Measurements from ENCODE around the gene ATP1B2.

ATP1B2 gene

DNA sequence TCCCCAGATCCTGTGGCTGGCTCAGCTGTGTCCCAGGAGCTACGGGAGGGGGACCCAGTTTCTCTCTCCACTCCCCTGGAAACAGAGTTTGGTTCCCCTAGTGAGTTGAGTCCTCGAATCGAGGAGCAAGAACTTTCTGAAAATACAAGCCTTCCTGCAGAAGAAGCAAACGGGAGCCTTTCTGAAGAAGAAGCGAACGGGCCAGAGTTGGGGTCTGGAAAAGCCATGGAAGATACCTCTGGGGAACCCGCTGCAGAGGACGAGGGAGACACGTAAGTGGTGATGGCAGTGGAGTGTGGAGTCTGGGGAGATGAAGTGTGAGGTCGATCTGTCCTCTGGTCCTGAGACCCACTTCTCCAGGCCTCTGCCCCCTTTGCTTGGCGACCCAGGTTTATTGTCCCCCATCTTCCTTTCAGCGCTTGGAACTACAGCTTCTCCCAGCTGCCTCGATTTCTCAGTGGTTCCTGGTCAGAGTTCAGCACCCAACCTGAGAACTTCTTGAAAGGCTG, 38.1 kb downstream of the ATP1B2 start:
- H3K9ac ChIP-seq (ENCODE audit: low read length): peak overlapping the region; percentile 84
- no peaks in the 10 kb centered on the region for H3K9me3 ChIP-seq (ENCODE audit: control insufficient read depth, low read length)
- no peaks in the 10 kb centered on the region for H3K36me3 ChIP-seq (ENCODE audit: control insufficient read depth, insufficient read depth, low read length)
- H3K27me3 ChIP-seq (ENCODE audit: control insufficient read depth, insufficient read depth, low read length): no peaks in the 10 kb centered on the region
- peak overlapping the region; percentile 97 for H3K4me3 ChIP-seq (ENCODE audit: low read length)
- H3K4me1 ChIP-seq (ENCODE audit: control insufficient read depth, insufficient read depth, low read length): peaks cover 10% of the 10 kb centered on the region

DNA sequence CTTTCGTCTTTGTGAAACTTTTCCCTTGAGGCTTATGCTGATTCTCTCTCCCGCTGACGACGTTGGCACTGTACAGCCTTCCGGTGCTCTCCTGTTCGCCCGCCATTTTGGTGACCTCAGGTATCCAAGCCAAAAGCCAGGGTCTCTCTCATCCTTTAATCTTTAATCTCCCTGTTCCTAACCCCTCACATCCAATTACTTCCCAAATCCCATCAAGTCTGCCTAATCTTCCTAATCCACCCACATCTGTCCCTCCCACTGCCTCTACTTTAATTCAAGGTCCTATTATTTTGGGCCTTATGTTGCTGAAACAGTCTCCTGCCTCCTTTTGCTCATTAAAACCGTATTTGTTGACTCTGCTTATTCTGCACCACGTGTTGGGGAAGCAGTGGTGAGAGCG, 44.9 kb downstream of the ATP1B2 start:
- Histone ChIP-seq H3K9ac (ENCODE audit: low read length) (no peak overlapping the region), H3K27me3 (ENCODE audit: control insufficient read depth, insufficient read depth, low read length) (no peaks in the 10 kb centered on the region), H3K4me3 (ENCODE audit: low read length) (no peak overlapping the region), H3K36me3 (ENCODE audit: control insufficient read depth, insufficient read depth, low read length) (no peaks in the 10 kb centered on the region), H3K4me1 (ENCODE audit: control insufficient read depth, insufficient read depth, low read length) (no peaks in the 10 kb centered on the region), H3K9me3 (ENCODE audit: control insufficient read depth, low read length) (no peaks in the 10 kb centered on the region)

DNA sequence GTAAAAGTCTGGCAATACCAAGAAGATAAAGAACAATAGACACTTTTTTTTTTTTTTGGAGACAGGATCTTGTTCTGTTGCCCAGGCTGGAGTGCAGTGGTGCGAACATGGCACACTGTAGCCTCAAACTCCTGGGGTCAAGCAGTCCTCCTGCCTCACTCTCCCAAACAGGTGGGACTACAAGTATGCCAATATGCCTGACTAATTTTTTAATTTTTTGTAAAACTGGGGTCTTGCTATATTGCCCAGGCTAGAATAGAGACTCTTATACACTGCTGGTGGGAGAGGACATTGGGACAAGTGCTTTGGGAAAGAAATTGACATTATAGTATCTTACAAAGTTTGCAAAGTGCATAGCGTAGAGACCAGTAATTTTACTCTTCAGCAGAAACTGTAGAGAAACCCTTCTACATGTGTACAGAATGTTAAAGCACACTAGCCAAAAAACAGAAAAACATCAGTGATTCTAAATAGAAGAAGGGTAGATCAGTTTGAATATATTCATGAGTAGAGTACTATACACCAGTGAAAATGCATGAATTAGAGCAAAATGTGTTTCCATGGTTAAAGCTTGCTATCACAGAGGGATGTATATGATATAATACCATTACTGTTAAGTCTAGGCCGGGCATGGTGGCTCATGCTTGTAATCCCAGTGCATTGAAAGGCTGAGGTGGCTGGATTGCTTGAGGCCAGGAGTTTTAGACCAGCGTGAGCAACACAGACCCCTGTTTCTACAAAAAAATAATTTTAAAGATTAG, 47.3 kb downstream of the ATP1B2 start:
- no peak overlapping the region for H3K4me3 ChIP-seq (ENCODE audit: low read length)
- H3K27me3 ChIP-seq (ENCODE audit: control insufficient read depth, insufficient read depth, low read length): no peaks in the 10 kb centered on the region
- H3K36me3 ChIP-seq (ENCODE audit: control insufficient read depth, insufficient read depth, low read length): no peaks in the 10 kb centered on the region
- no peak overlapping the region for H3K9ac ChIP-seq (ENCODE audit: low read length)
- H3K9me3 ChIP-seq (ENCODE audit: control insufficient read depth, low read length): no peaks in the 10 kb centered on the region
- no peaks in the 10 kb centered on the region for H3K4me1 ChIP-seq (ENCODE audit: control insufficient read depth, insufficient read depth, low read length)

DNA sequence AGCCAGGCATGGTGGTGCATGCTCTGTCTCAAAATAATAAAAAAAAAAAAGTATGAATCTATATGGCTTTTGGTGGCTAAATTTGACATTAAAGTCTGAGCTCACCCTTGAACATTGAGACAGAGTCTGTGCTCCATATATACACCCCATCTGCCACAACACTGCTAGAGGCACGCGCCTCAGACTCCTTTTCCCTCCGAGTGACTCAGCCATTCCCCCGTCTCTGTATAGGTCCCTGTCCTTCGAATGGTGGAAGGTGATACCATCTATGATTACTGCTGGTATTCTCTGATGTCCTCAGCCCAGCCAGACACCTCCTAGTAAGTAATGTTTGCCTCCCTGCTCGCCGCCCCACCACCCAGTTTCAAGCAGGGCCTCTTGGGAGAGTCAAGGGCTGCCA, 49.8 kb downstream of the ATP1B2 start:
- no peaks in the 10 kb centered on the region for H3K36me3 ChIP-seq (ENCODE audit: control insufficient read depth, insufficient read depth, low read length)
- no peaks in the 10 kb centered on the region for H3K9me3 ChIP-seq (ENCODE audit: control insufficient read depth, low read length)
- H3K4me3 ChIP-seq (ENCODE audit: low read length): no peak overlapping the region
- H3K4me1 ChIP-seq (ENCODE audit: control insufficient read depth, insufficient read depth, low read length): peaks cover 6% of the 10 kb centered on the region
- H3K27me3 ChIP-seq (ENCODE audit: control insufficient read depth, insufficient read depth, low read length): peaks cover 19% of the 10 kb centered on the region
- no peak overlapping the region for H3K9ac ChIP-seq (ENCODE audit: low read length)

DNA sequence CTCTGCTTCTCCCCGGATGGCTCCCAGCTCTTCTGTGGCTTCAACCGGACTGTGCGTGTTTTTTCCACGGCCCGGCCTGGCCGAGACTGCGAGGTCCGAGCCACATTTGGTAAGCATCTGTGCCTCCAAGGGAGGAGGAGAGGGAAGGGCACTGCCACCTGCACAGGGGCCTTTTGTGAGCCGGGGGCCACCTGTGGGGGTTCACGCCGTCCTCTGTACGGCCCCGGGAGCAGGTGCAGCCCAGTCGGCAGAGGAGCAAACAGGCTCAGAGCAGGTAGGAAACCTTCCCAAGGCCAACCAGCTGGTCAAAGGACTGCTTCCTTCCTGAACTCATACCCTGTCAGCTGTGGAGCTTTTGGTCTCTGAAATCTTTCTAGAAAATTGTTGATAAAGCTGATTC, 51.0 kb downstream of the ATP1B2 start:
- H3K4me1 ChIP-seq (ENCODE audit: control insufficient read depth, insufficient read depth, low read length): peaks cover 6% of the 10 kb centered on the region
- no peak overlapping the region for H3K9ac ChIP-seq (ENCODE audit: low read length)
- no peaks in the 10 kb centered on the region for H3K36me3 ChIP-seq (ENCODE audit: control insufficient read depth, insufficient read depth, low read length)
- H3K4me3 ChIP-seq (ENCODE audit: low read length): no peak overlapping the region
- no peaks in the 10 kb centered on the region for H3K9me3 ChIP-seq (ENCODE audit: control insufficient read depth, low read length)
- peaks cover 31% of the 10 kb centered on the region for H3K27me3 ChIP-seq (ENCODE audit: control insufficient read depth, insufficient read depth, low read length)

DNA sequence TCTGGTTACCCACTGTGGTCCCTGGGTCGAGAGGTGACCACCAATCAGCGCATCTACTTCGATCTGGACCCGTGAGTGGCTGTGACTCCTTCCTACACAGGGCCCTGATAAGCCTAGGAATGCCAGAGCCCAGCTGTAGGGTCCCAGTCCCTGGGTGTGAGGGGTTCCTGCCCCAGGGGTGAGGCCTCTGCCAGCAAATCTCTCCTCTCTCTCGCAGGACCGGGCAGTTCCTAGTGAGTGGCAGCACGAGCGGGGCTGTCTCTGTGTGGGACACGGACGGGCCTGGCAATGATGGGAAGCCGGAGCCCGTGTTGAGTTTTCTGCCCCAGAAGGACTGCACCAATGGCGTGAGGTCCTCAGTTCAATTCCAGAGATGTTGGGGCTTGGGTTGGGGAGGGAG, 52.0 kb downstream of the ATP1B2 start:
- Histone ChIP-seq H3K9ac (ENCODE audit: low read length) (no peak overlapping the region), H3K9me3 (ENCODE audit: control insufficient read depth, low read length) (no peaks in the 10 kb centered on the region), H3K4me1 (ENCODE audit: control insufficient read depth, insufficient read depth, low read length) (peaks cover 6% of the 10 kb centered on the region), H3K27me3 (ENCODE audit: control insufficient read depth, insufficient read depth, low read length) (peaks cover 41% of the 10 kb centered on the region), H3K4me3 (ENCODE audit: low read length) (no peak overlapping the region), H3K36me3 (ENCODE audit: control insufficient read depth, insufficient read depth, low read length) (no peaks in the 10 kb centered on the region)

DNA sequence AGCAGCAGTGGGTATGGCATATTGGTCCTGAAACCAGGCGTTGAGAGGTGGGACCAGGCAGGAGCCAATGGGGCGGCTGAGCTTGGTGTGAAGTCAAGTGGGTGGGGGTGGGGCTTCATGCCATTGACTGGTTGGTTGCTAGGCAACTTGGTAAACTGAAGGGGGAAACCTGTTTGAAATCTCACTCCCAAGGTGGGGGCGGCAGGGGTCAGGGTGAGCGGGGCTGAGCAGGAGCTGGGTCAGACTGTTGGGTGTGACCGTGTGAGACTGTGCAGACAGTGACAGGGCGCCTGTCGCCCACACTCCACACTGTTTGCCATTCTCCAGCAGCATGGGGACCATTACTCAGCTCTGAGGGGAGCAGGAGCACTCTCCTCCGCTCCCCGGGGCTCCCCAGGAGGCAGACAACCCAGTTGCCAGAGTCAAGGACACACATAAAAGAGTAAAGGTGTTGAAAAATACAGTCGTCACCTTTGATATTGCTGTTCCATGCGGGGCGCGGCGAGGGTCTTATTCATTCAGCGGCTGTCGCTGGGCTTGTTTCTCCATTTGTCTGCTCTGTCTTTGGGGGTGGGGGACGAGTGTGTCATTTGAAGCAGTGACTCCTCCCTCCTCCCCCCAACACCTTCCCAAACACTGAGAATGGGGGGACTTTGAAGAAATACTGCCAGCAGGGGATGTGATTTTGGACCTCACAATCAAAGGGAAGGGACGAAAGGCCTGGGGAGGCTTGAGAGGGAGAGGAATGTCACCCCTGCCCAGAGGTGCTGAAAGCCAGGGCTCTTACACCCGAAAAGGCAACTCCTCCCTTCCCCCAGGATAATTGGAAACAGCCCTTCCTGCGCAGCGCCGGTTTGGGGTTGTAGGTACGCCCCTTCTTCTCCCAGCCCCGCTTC, 53.1 kb downstream of the ATP1B2 start:
- Histone ChIP-seq H3K36me3 (ENCODE audit: control insufficient read depth, insufficient read depth, low read length) (no peaks in the 10 kb centered on the region), H3K9me3 (ENCODE audit: control insufficient read depth, low read length) (no peaks in the 10 kb centered on the region), H3K4me1 (ENCODE audit: control insufficient read depth, insufficient read depth, low read length) (peaks cover 6% of the 10 kb centered on the region), H3K27me3 (ENCODE audit: control insufficient read depth, insufficient read depth, low read length) (peaks cover 46% of the 10 kb centered on the region), H3K4me3 (ENCODE audit: low read length) (no peak overlapping the region), H3K9ac (ENCODE audit: low read length) (no peak overlapping the region)

DNA sequence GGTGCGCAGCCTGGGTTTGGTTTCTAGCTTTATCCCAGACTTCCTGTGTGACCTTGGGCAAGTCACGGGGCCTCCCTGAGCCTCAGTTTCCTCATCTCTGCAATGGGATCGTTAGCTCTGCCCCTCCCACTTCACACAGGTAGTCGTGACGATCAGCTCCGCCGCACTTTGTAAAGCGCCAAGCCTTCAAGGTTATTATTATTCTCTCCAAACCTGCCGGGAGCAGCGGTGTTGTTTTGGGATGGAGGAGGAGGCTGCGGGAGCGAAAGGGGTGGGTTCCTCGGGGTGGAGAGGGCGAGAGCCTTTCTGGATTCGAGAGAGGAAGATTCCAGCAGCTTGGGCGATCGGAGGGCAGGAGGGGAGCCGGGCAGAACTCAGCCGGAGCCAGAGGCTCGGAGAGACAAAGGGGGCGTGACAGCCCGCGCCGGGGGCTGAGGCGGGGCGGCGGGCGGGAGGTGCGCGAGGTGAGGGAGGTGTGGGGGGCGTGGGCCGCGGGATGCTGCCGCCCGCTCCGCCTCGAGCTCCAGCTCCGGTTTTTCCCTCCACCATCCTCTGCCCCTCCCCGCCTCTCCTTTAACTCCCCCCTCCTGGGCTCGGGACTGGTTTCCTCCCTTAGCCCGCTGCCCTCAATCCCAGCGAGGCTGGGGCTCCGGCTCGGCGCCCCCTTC, 54.0 kb downstream of the ATP1B2 start, which contains the start of gene EFNB3:
TSS of gene EFNB3 (plus strand) at position 602 of the 668 bp plus-strand sequence. CDS start 397 bp downstream, outside the sequence.
- Histone ChIP-seq H3K9me3 (ENCODE audit: control insufficient read depth, low read length) (no peaks in the 10 kb centered on the region), H3K4me1 (ENCODE audit: control insufficient read depth, insufficient read depth, low read length) (peaks cover 6% of the 10 kb centered on the region), H3K27me3 (ENCODE audit: control insufficient read depth, insufficient read depth, low read length) (peaks cover 48% of the 10 kb centered on the region), H3K36me3 (ENCODE audit: control insufficient read depth, insufficient read depth, low read length) (no peaks in the 10 kb centered on the region), H3K4me3 (ENCODE audit: low read length) (no peak within 1 kb of the TSS), H3K9ac (ENCODE audit: low read length) (no peak within 1 kb of the TSS)

DNA sequence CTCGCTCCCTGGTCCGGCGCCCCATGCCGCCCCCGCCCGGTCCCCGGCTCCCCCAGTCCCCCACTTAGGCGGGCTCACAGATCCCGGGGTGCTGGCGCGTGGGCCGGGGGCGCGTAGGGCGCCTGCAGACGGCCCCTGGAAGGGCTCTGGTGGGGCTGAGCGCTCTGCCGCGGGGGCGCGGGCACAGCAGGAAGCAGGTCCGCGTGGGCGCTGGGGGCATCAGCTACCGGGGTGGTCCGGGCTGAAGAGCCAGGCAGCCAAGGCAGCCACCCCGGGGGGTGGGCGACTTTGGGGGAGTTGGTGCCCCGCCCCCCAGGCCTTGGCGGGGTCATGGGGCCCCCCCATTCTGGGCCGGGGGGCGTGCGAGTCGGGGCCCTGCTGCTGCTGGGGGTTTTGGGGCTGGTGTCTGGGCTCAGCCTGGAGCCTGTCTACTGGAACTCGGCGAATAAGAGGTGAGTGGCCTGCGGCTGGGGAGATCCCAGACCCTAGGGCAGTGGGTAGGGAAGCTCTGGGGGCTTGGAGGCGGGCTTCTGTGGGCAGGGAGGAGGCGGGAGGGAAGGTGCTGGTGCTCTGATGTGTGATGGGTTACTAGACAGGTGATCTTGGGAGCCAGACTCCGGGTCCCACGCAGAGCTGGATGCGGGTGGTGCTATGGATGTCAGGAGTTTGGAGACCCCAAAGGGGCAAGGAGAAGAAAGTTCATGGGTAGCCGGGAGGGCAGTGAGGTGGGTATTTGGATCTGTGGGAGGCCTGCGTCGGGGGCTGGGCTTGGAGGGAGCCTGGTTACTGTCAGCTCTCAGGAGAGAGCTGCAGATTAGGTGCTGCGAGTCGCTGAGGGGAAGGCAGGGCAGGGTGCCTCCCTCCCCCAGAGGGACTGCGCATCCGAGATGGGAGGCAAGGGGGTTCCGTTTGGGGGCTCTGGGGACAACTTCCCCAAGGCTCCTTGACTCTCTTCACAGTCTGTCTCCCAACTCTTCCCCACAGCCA, 54.8 kb downstream of the ATP1B2 start:
- Histone ChIP-seq H3K27me3 (ENCODE audit: control insufficient read depth, insufficient read depth, low read length) (peaks cover 55% of the 10 kb centered on the region), H3K4me3 (ENCODE audit: low read length) (no peak overlapping the region), H3K4me1 (ENCODE audit: control insufficient read depth, insufficient read depth, low read length) (peaks cover 6% of the 10 kb centered on the region), H3K9me3 (ENCODE audit: control insufficient read depth, low read length) (no peaks in the 10 kb centered on the region), H3K36me3 (ENCODE audit: control insufficient read depth, insufficient read depth, low read length) (no peaks in the 10 kb centered on the region), H3K9ac (ENCODE audit: low read length) (no peak overlapping the region)

DNA sequence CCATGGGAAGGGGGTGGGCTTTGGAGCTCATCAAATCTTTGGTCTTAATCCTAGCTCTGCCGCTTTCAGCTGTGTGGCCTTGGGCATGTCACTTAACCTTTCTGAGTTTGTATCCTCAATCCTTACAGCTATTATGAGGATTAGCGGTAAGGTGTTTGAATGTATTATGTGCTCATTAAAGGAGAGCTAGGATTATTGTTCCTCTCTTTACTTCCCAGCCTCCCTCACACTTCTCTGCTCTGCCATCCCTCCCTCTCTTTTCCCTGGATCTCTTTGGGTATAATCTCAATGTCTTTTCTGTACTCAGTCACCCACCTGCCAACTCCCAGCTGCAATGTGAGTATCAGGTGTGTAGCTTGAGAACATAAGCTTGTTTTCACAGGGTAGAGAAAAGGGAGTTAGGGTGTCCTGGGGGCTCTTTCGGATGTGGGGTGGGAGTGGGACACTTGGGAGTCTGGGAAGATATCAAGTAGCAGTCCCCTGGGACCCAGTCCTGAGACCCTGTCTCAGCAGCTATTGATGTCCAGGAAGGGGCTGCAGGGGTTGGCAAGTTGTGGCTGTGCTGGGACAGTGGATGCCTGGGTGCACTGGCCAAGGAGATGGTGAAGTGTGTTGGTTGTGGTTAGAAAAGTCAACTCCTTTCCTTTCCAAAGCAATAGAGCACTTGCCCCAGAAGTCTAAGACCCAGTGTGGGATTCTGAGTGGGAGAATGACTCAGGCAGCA, 56.1 kb downstream of the ATP1B2 start:
- no peak overlapping the region for H3K9ac ChIP-seq (ENCODE audit: low read length)
- peaks cover 6% of the 10 kb centered on the region for H3K4me1 ChIP-seq (ENCODE audit: control insufficient read depth, insufficient read depth, low read length)
- H3K4me3 ChIP-seq (ENCODE audit: low read length): no peak overlapping the region
- peaks cover 66% of the 10 kb centered on the region for H3K27me3 ChIP-seq (ENCODE audit: control insufficient read depth, insufficient read depth, low read length)
- no peaks in the 10 kb centered on the region for H3K9me3 ChIP-seq (ENCODE audit: control insufficient read depth, low read length)
- no peaks in the 10 kb centered on the region for H3K36me3 ChIP-seq (ENCODE audit: control insufficient read depth, insufficient read depth, low read length)

Measured in mucosa of stomach (tissue), 1 donor.